ENCODE results near the gene RHEX. TPM values are rescaled to one million over a fixed set of nuclear protein-coding genes. Genes with fewer than 3 reads are reported as not detected.

Gene RHEX
- total RNA-seq, 1 experiment from 2014 or later: 88.9 TPM

GRCh38 chr1:206083750-206084149, 30.8 kb downstream of the RHEX start:
- TF ChIP-seq, protein P1, sequence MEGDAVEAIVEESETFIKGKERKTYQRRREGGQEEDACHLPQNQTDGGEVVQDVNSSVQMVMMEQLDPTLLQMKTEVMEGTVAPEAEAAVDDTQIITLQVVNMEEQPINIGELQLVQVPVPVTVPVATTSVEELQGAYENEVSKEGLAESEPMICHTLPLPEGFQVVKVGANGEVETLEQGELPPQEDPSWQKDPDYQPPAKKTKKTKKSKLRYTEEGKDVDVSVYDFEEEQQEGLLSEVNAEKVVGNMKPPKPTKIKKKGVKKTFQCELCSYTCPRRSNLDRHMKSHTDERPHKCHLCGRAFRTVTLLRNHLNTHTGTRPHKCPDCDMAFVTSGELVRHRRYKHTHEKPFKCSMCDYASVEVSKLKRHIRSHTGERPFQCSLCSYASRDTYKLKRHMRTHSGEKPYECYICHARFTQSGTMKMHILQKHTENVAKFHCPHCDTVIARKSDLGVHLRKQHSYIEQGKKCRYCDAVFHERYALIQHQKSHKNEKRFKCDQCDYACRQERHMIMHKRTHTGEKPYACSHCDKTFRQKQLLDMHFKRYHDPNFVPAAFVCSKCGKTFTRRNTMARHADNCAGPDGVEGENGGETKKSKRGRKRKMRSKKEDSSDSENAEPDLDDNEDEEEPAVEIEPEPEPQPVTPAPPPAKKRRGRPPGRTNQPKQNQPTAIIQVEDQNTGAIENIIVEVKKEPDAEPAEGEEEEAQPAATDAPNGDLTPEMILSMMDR (IDR thresholded peaks at IDR 0.05; ENCODE audit: unreplicated experiment): no peak
- H3K36me3 Mint-ChIP-seq (ENCODE audit: insufficient read depth, unreplicated experiment): peaks cover 45% of the 10 kb centered on the region
- intact Hi-C loops (cut with micrococcal nuclease; ENCODE audit: unreplicated experiment): no loop called here
- no peak for DNase-seq
- H3K27ac Mint-ChIP-seq (ENCODE audit: unreplicated experiment): peak overlapping the region; percentile 30
- BruUV-seq (replicated peaks): no TSS peak
- no peaks in the 10 kb centered on the region for H3K27me3 Mint-ChIP-seq (ENCODE audit: unreplicated experiment)
- peaks cover 8% of the 10 kb centered on the region for H3K4me1 Mint-ChIP-seq (ENCODE audit: low read depth, unreplicated experiment)
- no peaks in the 10 kb centered on the region for H3K9me3 Mint-ChIP-seq (ENCODE audit: low read depth, unreplicated experiment)
- CTCF ChIA-PET: no interaction called here
- no peak overlapping the region for H3K4me3 Mint-ChIP-seq (ENCODE audit: low read depth, unreplicated experiment)

GRCh38 chr1:206087091-206087490, 34.1 kb downstream of the RHEX start:
- CTCF ChIA-PET: no interaction called here
- Mint-ChIP-seq H3K9me3 (ENCODE audit: low read depth, unreplicated experiment) (no peaks in the 10 kb centered on the region), H3K27me3 (ENCODE audit: unreplicated experiment) (no peaks in the 10 kb centered on the region), H3K4me1 (ENCODE audit: low read depth, unreplicated experiment) (peaks cover 8% of the 10 kb centered on the region), H3K4me3 (ENCODE audit: low read depth, unreplicated experiment) (no peak overlapping the region), H3K27ac (ENCODE audit: unreplicated experiment) (peak overlapping the region; percentile 6), H3K36me3 (ENCODE audit: insufficient read depth, unreplicated experiment) (peaks cover 28% of the 10 kb centered on the region)
- TF ChIP-seq, protein P1 (IDR thresholded peaks at IDR 0.05; ENCODE audit: unreplicated experiment): no peak
- intact Hi-C loops (cut with micrococcal nuclease; ENCODE audit: unreplicated experiment): no loop called here
- BruUV-seq (replicated peaks): no TSS peak
- DNase-seq: no peak

DNA sequence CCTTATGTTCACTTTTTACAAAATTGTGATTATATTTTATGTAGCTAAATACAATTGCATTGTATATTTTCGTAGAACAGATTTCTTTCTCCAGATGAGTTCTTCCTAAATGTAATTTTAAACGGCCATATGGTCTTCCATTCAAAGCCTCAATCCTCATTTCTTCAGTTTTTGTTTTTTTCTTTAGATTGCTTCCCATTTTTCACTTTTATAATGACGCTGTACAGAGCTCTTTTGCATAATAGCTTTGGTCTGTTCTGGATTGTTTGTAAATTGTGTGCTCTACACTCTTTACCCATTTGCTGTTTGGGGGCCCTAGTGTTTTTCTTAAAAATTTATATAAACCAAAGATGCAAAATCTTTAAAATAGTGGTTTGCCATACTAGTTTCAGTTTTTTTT, 36.4 kb downstream of the RHEX start:
- H3K9me3 Mint-ChIP-seq (ENCODE audit: low read depth, unreplicated experiment): no peaks in the 10 kb centered on the region

GRCh38 chr1:206094024-206094423, 41.1 kb downstream of the RHEX start:
- no TSS peak for BruUV-seq (replicated peaks)
- DNase-seq: no peak
- TF ChIP-seq, protein P1 (IDR thresholded peaks at IDR 0.05; ENCODE audit: unreplicated experiment): no peak
- intact Hi-C loops (cut with micrococcal nuclease; ENCODE audit: unreplicated experiment): no loop called here
- Mint-ChIP-seq H3K4me1 (ENCODE audit: low read depth, unreplicated experiment) (no peaks in the 10 kb centered on the region), H3K36me3 (ENCODE audit: insufficient read depth, unreplicated experiment) (peaks cover 32% of the 10 kb centered on the region), H3K4me3 (ENCODE audit: low read depth, unreplicated experiment) (no peak overlapping the region), H3K27ac (ENCODE audit: unreplicated experiment) (no peak overlapping the region), H3K9me3 (ENCODE audit: low read depth, unreplicated experiment) (no peaks in the 10 kb centered on the region), H3K27me3 (ENCODE audit: unreplicated experiment) (no peaks in the 10 kb centered on the region)
- CTCF ChIA-PET: no interaction called here

More for the DNA sequence above, 36.4 kb downstream of the RHEX start:
- peaks cover 14% of the 10 kb centered on the region for H3K36me3 Mint-ChIP-seq (ENCODE audit: insufficient read depth, unreplicated experiment)
- no peak overlapping the region for H3K4me3 Mint-ChIP-seq (ENCODE audit: low read depth, unreplicated experiment)
- no TSS peak for BruUV-seq (replicated peaks)
- intact Hi-C loops (cut with micrococcal nuclease; ENCODE audit: unreplicated experiment): no loop called here
- no peak overlapping the region for H3K27ac Mint-ChIP-seq (ENCODE audit: unreplicated experiment)
- peaks cover 8% of the 10 kb centered on the region for H3K4me1 Mint-ChIP-seq (ENCODE audit: low read depth, unreplicated experiment)
- DNase-seq: no peak
- CTCF ChIA-PET: interaction anchor here (0.7 to 1.6 kb wide), 2 partner anchors 9 to 105 kb away, joined by 3 to 4 read pairs; no protein-coding TSS in a partner anchor
- TF ChIP-seq, protein P1 (IDR thresholded peaks at IDR 0.05; ENCODE audit: unreplicated experiment): no peak
- H3K27me3 Mint-ChIP-seq (ENCODE audit: unreplicated experiment): no peaks in the 10 kb centered on the region

All from Calu3 (cell line).